Epithelial cell of proximal tubule (primary cell): Measurements from ENCODE around the gene MED9. TPM values are rescaled to one million over a fixed set of nuclear protein-coding genes. Genes with fewer than 3 reads are reported as not detected.

Source experiments
- DNase-seq: peaks from one replicate; pipeline ENCODE4 v3.0.0-alpha.2; 2011; ENCODE audit warnings: low read depth
- H3K4me3 ChIP-seq: 2 replicates; pipeline ENCODE4 v1.5.1; 2011; ENCODE audit warnings: low read depth, mild to moderate bottlenecking, low read length
- CTCF ChIP-seq: conservative IDR thresholded peaks from 2 replicates; pipeline ENCODE4 v1.5.1; 2012; ENCODE audit warnings: low read depth, mild to moderate bottlenecking, low read length
- total RNA-seq: library from RNA; depleted of rRNA; stranded (reverse); fragments of >200 nt; gene quantifications from 2 replicates; pipeline ENCODE4 v1.2.3, GENCODE V29; 2015

MED9 gene
- total RNA-seq, 1 donor from 2014 or later, result 11.8 TPM

GRCh38 chr17:17466511-17466910 is 10.3 kb upstream of the MED9 start:
- H3K4me3 ChIP-seq, result no peak overlapping the region
- no peak for TF ChIP-seq CTCF
- DNase-seq, result no peak

- H3K4me3 ChIP-seq, result no peak overlapping the region
- no peak for DNase-seq
- TF ChIP-seq CTCF, result no peak
These were observed 9.8 kb upstream of the MED9 start for GRCh38 chr17:17467016-17467415.

- H3K4me3 ChIP-seq, result no peak overlapping the region
- TF ChIP-seq CTCF, result no peak
- no peak for DNase-seq
These were observed 9.1 kb upstream of the MED9 start for GRCh38 chr17:17467720-17468119.

GRCh38 chr17:17468217-17469010 is 8.4 kb upstream of the MED9 start:
- no peak for DNase-seq
- TF ChIP-seq CTCF, result no peak
- H3K4me3 ChIP-seq, result no peak overlapping the region

- no peak for DNase-seq
These were observed 7.4 kb upstream of the MED9 start for GRCh38 chr17:17469358-17469757.

GRCh38 chr17:17469996-17470395 is 6.8 kb upstream of the MED9 start:
- TF ChIP-seq CTCF, result no peak
- DNase-seq, result no peak
- no peak overlapping the region for H3K4me3 ChIP-seq

More at GRCh38 chr17:17469358-17469757, 7.4 kb upstream of the MED9 start:
- no peak overlapping the region for H3K4me3 ChIP-seq
- TF ChIP-seq CTCF, result no peak
